ENCODE measurements around the gene SLC6A1.

GRCh38 chr3:11077466-11077865 is 84.9 kb downstream of the SLC6A1 start:
- TF ChIP-seq CTCF (IDR thresholded peaks at IDR 0.05): no peak
- no peak for TF ChIP-seq POLR2A (IDR thresholded peaks at IDR 0.05)

Measured in heart left ventricle (tissue), 13 donors.